ENCODE data around the gene MYLK.

MYLK gene

DNA sequence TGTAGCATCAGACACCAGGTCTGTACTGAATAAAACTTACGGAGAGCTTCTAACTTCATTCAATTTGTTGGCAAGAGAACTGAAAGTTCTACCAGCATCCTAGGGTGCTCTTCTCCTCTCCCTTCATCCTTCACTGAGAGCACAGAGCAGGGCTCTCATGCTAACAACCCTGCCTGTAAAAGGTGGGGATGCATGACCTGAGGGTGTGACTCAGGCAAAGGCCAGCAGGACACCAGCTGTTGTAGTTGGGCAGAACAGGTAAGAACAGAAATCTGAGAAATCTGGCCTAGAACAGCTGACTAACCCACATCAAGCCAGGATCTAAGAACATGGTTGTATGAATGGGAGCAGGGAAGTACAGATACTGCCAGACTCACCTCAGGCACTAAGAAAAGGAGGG, 64.2 kb downstream of the MYLK start:
- DNase-seq, result no peak

DNA sequence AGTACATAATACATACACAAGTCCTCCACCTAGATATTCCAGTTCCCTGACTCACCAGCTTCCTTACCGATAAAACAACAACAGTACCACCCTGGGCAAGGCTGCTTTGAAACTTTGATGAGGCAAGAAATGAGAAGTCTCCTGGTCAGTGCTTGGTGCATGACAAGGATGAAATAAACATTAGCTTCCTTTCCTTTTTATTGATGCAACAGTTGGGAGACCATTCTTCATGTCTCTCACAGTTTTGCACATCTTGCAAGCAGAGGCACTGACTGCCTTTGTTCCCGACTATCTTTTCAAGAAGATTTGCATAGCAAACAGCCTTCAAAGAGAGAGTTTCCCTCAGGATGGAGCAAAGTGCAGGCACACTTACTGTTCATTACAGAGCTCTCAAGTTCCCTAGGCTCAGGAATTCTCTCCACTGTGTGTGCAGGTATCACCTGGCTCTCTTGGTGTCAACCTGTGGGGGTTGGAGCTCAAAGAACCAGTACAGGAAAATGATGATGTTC, 65.2 kb downstream of the MYLK start:
- DNase-seq, result no peak

- no peak for DNase-seq
These were observed 65.7 kb downstream of the MYLK start for GRCh38 chr3:123818324-123818920.

DNA sequence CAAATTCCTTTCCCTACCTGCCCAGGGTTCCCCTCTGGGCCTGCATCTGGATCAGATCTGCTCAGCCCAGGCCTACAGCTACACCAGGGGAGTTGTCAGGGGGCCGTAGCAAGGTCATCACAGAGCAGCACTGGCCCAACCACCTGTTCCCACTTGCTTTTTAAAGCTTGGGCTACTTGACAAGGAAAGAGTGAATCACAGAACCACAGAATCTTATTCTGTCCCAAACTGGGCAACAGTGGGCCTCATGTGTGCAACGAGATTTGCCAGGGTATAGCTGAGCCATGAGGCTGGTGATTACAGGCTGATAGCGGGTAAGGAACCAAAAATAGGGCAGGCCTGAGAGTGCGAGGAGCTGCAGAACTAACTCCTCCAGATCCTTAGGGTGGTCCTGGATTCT, 66.7 kb downstream of the MYLK start:
- no peak for DNase-seq

DNA sequence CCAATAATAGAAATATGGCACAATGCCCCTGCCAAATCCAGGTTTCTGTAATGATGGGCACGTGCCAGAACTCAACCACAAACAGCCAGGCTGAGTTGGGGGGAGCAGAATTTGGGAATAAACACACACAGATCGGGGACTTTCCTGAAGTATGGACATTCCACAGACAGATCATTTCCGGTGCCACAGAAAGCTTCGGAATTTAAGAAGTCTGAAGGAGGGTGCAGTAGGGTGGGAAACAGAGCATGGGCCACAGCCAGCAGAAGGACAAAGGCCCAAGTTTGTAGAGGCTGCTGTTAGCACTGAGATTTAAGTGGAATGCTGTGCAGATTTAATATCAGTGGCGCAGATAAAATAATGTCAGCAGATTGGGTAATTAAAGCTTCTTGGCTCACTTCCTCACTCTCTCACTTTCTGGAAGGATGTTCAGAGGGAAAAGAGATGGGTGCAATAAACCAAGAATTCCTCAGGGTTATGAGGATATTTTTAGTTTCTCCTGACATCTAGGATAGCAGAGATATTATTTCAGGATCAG, 67.4 kb downstream of the MYLK start:
- DNase-seq, result no peak

GRCh38 chr3:123815981-123816380, 68.2 kb downstream of the MYLK start:
- DNase-seq, result no peak

- DNase-seq, result no peak
These were observed 70.3 kb downstream of the MYLK start for GRCh38 chr3:123813876-123814275.

- no peak for DNase-seq
These were observed 74.5 kb downstream of the MYLK start for GRCh38 chr3:123809597-123809996.

- DNase-seq, result no peak
These were observed 75.3 kb downstream of the MYLK start for GRCh38 chr3:123808812-123809211.

- no peak for DNase-seq
These were observed 76.3 kb downstream of the MYLK start for GRCh38 chr3:123807820-123808219.

- no peak for DNase-seq
These were observed 78.6 kb downstream of the MYLK start for GRCh38 chr3:123805504-123805903.

DNA sequence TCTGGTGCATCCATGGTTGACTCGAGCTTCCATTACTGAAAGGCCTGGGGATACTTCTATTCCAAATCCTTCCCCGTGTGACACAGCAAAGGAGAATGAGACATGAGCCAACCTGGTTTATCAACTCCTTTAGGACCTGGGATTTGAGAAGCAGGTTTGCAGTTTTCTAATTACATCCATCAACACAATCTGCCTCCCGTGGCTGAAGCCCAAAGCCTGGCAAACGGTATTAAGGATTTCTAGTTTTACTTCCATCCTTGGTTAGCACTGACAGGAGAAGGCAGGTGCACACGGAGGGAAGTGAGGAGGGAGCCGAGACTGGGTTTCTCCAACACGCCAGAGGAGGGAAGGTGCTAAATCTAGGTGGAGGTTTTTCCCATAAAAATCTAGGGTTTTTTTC, 79.0 kb downstream of the MYLK start:
- no peak for DNase-seq

GRCh38 chr3:123804676-123805075, 79.5 kb downstream of the MYLK start:
- DNase-seq, result no peak

DNA sequence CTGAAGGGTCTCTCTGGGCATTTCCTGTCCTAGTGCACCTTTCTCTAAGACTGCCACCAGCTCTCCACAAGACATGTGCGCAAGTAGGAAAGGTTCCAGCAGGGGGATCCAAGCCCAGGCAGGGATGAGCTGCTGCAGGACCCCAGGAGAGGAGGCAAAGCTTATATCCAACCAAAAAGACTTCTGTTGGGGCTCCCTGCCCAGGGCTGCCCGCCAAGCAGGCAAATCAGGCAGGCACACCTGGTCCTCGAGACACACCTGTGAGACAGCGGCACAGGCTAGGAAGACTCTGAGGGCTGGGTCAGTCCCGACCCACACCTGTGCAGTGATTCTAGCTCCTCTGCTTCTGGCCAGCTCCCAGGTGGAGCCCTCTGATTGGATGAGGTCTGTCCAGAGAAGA, 80.6 kb downstream of the MYLK start:
- no peak for DNase-seq

- no peak for DNase-seq
These were observed 82.0 kb downstream of the MYLK start for GRCh38 chr3:123802007-123802625.

- DNase-seq, result no peak
These were observed 82.7 kb downstream of the MYLK start for GRCh38 chr3:123801474-123801873.

GRCh38 chr3:123800362-123800682, 83.8 kb downstream of the MYLK start:
- DNase-seq, result no peak

DNA sequence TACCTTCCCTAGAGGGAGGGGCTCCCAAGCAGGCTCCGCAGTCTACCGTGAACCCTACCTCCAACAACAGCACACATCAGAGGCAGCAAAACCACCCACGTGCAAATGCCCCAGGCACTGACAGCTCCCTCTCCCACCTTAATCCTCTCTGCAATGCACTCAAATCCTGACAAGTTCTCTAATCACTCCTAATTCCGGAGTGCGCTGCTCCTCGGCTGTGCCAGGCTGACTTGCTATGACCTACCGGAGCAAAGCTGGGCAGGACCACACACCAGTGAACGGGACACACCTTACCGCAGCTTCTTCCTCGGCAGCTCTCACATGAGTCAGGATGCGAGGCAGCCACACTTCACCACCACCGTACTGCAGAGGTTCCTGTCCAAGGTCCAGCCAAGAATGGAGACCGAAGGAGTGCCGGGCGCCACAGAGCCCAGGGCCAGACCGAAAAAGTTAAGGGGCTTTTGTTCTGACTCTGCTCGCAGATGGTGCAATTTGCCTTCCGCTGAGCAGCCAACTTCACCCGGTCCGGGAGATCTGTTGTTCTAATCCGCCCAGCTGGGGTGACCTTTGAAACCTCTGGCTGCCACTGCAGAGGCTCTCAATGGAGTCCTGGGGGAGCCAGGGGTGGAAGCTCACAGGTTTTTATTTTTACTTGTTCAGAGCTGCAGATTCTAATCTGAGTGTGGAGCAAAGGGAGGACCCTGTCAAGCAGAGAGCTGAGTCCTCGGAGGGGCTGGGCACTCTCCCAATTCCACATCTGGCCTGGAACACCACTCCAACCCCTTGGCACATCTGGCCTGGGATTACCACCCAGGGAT, 84.4 kb downstream of the MYLK start:
- DNase-seq, result no peak

GRCh38 chr3:123798550-123798949, 85.6 kb downstream of the MYLK start:
- DNase-seq, result no peak

GRCh38 chr3:123795471-123796251, 88.5 kb downstream of the MYLK start:
- no peak for DNase-seq

- DNase-seq, result no peak
These were observed 90.7 kb downstream of the MYLK start for GRCh38 chr3:123793425-123793824.

- no peak for DNase-seq
These were observed 91.5 kb downstream of the MYLK start for GRCh38 chr3:123792473-123793201.
